ENCODE data around the gene ST3GAL5.

The ST3GAL5 gene

DNA sequence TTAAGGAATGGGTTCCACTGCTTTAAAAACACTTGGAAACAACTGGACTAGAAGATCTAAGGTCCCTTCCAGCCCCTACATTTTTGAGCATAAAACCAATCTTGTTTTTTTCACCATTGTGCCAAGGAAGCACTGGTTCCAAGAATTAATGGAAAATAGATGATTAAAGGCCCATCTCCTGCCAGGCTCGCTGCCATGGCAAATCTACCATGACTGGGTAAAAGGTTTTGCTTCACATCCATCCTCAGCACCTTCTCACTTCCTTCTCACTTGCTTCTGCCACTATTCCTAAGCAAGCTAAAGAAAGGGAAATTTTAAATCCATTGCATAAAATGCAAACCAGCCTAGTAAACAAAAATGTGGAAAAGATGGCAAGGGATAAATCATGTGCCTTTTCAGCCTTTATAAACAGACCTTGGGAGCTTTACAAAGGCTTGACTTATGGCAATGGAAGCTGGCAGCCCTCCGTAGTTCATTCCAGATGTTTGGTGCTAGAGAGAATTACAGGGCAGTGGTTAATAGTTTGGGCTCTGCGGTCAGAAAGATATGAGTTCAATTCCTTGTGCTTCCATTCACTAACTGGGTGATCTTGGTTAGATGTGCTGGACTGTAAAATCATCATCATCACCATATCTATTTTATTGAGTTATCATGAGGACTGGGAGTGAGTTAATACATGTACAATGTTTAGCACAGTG lies 27.0 kb upstream of the ST3GAL5 start:
- no peak overlapping the region for H3K4me3 ChIP-seq (ENCODE audit: low read depth, low read length)
- TF ChIP-seq, protein P1, sequence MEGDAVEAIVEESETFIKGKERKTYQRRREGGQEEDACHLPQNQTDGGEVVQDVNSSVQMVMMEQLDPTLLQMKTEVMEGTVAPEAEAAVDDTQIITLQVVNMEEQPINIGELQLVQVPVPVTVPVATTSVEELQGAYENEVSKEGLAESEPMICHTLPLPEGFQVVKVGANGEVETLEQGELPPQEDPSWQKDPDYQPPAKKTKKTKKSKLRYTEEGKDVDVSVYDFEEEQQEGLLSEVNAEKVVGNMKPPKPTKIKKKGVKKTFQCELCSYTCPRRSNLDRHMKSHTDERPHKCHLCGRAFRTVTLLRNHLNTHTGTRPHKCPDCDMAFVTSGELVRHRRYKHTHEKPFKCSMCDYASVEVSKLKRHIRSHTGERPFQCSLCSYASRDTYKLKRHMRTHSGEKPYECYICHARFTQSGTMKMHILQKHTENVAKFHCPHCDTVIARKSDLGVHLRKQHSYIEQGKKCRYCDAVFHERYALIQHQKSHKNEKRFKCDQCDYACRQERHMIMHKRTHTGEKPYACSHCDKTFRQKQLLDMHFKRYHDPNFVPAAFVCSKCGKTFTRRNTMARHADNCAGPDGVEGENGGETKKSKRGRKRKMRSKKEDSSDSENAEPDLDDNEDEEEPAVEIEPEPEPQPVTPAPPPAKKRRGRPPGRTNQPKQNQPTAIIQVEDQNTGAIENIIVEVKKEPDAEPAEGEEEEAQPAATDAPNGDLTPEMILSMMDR (IDR thresholded peaks at IDR 0.05; ENCODE audit: low read depth, low read length, missing control alignments): no peak
- no peak for DNase-seq (ENCODE audit: low read depth)

DNA sequence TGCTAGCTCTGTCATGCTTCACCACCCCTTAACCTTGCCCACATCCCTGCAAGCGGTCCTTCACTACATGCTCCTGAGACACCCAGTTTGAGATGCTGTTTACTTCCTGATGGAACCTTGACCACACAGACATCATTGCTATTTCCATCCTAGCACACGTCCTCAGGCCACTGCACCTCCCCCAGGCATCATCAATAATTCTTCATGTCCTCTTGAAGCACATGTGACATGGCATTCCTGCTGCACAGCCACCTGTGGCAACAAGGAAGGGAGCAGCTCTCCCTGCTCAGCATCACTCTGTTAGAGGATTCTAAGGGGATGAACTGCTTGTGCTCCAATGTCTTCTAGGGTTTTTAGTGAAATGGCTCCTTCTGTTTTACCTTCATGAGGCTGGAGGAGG lies 26.1 kb upstream of the ST3GAL5 start:
- TF ChIP-seq, protein P1 (IDR thresholded peaks at IDR 0.05; ENCODE audit: low read depth, low read length, missing control alignments): no peak
- no peak overlapping the region for H3K4me3 ChIP-seq (ENCODE audit: low read depth, low read length)
- no peak for DNase-seq (ENCODE audit: low read depth)

DNA sequence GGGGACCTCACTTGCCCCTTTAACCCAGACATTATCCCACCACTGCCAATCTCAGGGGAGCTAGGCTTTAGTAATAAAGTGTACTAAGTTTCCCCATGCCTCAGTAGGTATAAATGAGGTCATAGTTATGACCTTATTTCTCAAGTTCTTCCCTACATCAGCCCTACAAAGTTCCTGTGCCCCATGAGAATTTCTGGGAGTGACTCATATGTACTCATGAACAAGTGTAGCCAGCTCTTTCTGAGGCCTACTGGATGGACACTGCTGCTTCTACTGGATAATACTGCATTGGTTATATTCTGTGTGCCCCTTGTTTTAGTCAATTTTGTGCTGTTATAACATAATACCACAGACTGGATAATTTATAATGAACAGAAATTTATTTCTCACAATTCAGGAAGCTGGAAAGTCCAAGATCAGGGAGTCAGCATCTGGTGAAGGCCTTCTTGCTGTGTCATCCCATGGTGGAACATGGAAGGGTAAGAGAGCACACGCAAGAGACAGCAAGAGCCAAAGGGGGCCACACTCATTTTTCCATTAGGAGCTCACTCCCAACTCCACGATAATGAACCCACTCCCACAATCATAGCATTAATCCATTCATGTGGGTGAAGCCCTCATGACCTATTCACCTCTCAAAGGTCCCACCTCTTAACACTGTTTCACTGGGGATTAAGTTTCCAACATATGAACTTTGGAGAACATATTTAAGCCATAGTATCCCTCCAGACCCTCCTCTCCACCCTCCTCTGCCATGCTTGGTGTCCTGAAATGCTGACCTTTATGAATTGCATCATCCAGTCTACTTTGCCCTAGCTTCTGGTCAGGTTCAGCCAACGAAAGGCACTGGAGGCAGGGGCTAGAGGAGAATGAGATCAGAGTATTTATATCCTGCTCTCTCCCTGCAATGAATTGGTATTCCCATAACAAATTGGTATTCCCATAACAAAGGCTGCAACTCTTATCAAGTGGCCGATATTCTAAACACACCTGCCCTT lies 25.4 kb upstream of the ST3GAL5 start:
- no peak overlapping the region for H3K4me3 ChIP-seq (ENCODE audit: low read depth, low read length)
- TF ChIP-seq, protein P1 (IDR thresholded peaks at IDR 0.05; ENCODE audit: low read depth, low read length, missing control alignments): no peak
- DNase-seq (ENCODE audit: low read depth): no peak

DNA sequence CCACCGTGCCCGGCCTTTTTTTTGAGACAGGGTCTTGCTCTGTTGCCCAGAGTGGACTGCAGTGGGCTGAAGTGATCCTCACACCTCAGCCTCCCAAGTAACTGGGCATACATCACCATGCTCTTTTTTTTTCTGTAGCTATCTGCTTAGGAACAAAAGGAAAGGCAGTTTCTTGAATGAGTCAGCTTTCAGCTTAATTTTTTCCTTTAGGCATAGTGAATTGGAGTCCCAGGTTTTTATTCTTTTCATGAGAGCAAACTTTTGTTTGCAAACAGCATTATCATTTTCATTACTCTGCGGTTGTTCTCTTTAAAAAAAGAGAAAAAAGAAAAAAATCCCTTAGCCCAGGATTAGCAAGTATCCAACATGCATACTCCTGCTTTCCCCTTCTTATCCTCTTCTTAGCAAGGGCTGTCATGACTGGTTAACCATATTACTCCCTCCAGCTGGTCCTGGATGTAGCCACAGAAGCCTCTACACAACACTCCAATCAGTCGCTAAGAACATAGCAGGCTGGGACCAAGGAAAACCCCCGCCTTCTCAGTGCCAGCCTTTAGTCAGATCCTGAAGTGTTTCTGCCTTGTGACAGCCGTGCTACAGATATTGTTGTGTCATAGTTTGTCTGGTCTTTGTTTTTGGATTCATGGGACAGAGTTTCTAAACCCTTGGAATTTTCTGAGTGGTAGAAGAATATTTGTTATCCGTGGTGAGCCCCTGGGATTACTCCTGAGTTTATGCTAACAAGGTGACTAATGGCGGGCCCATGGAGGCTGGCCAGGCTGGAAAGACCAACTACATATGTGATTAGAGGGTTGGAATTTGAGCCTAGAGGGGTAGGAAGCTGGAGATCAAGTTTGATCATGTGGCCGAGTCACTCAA lies 23.3 kb upstream of the ST3GAL5 start:
- TF ChIP-seq, protein P1 (IDR thresholded peaks at IDR 0.05; ENCODE audit: low read depth, low read length, missing control alignments): no peak
- DNase-seq (ENCODE audit: low read depth): no peak
- H3K4me3 ChIP-seq (ENCODE audit: low read depth, low read length): no peak overlapping the region

DNA sequence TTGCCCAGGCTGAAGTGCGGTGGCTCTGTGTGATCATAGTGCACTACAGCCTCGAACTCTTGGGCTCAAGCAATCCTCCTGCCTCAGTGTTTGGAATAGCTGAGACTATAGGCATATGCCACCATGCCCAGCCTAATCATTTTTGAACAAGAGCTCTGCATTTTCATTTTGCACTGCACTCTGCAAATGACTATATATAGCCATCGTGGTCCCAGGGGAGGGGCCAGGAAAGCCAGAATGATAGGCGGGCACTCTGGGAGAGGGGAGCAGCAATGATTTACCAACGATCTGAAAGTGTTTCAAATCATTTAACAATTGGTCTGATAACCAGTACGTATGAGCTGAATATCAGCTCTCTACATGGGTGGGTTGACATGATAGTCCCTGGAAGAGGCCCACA lies 22.3 kb upstream of the ST3GAL5 start:
- no peak for DNase-seq (ENCODE audit: low read depth)
- H3K4me3 ChIP-seq (ENCODE audit: low read depth, low read length): no peak overlapping the region
- TF ChIP-seq, protein P1 (IDR thresholded peaks at IDR 0.05; ENCODE audit: low read depth, low read length, missing control alignments): no peak

DNA sequence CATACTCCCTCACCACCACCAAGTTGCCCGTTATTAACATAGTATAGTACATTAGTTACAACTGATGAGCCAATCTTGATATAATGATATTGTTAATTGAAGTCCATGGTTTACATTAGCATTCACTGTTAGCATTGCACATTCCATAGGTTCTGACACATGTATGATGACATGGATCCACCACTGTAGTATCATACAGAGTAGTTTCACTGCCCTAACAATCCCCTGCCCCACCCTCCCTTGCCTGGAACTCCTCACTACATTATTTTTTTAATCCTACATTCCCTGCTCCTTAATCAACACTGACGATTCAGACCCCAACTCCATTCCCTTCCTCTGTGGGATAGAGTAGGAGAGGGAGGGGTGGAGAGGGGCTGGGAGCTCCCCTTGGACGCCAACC lies 20.2 kb upstream of the ST3GAL5 start:
- TF ChIP-seq, protein P1 (IDR thresholded peaks at IDR 0.05; ENCODE audit: low read depth, low read length, missing control alignments): no peak
- no peak for DNase-seq (ENCODE audit: low read depth)
- H3K4me3 ChIP-seq (ENCODE audit: low read depth, low read length): no peak overlapping the region
